CD4-positive, alpha-beta T cell (primary cell): Measurements from ENCODE around the gene SH3RF3. TPM values are rescaled to one million over a fixed set of nuclear protein-coding genes. Genes with fewer than 3 reads are reported as not detected.

Experiments used
- ATAC-seq: fragments of 200-7000 bp; cut with Tn5 transposase; one replicate; pipeline ENCODE4 v1.10.0; 2022; ENCODE audit warnings: mild to moderate bottlenecking; ENCODE audit not compliant: poor library complexity
- CTCF ChIA-PET: fragments of 350-600 bp; sonication (Branson Sonifier 250); formaldehyde crosslinking; loops from one replicate; lab custom pipeline; 2021; ENCODE audit warnings: antibody characterized with exemption, inconsistent platforms; lab: Charles Lee
- POLR2A ChIA-PET: fragments of 350-600 bp; sonication (Branson Sonifier 250); formaldehyde crosslinking; loops from one replicate; lab custom pipeline; 2021; ENCODE audit warnings: antibody characterized with exemption, inconsistent platforms; lab: Charles Lee
- DNase-seq, 14 experiments: peaks; one replicate each; pipeline ENCODE4 v3.0.0-alpha.2; 2013 to 2020; ENCODE audit warnings: mixed read lengths in 2 of 14
- H3K27ac ChIP-seq, 2 donors: one replicate each; pipeline versions ENCODE4 v1.5.1 to v1.7.0; 2013; ENCODE audit warnings: low read length in 2 of 2, low read depth in 1 of 2, mild to moderate bottlenecking in 1 of 2
- H3K27me3 ChIP-seq, 2 experiments: 1 replicate in 1 of 2; 2 replicates in 1 of 2; pipeline versions ENCODE4 v1.6.1 to v1.7.0; 2013; ENCODE audit warnings: low read length in 2 of 2, control low read depth in 1 of 2, mild to moderate bottlenecking in 1 of 2, moderate library complexity in 1 of 2; ENCODE audit not compliant: insufficient read depth in 2 of 2, control insufficient read depth in 1 of 2
- H3K36me3 ChIP-seq: one replicate; pipeline ENCODE4 v1.6.1; 2013; ENCODE audit warnings: low read length, control low read depth; ENCODE audit not compliant: insufficient read depth
- H3K4me1 ChIP-seq: one replicate; pipeline ENCODE4 v1.6.1; 2013; ENCODE audit warnings: low read length, control low read depth; ENCODE audit not compliant: insufficient read depth
- H3K4me3 ChIP-seq: one replicate; pipeline ENCODE4 v1.5.1; 2013; ENCODE audit warnings: mild to moderate bottlenecking, low read length, moderate library complexity
- H3K9me3 ChIP-seq, 2 experiments: 1 replicate in 1 of 2; 2 replicates in 1 of 2; pipeline versions ENCODE4 v1.6.1 to v1.7.0; 2013; ENCODE audit warnings: low read length in 2 of 2, mild to moderate bottlenecking in 2 of 2, control low read depth in 1 of 2, moderate library complexity in 1 of 2; ENCODE audit not compliant: control insufficient read depth in 1 of 2, insufficient read depth in 1 of 2
- H3K27ac Mint-ChIP-seq: one replicate; pipeline ENCODE4 v1.8.0; 2020; ENCODE audit warnings: mixed read lengths
- H3K27me3 Mint-ChIP-seq: one replicate; pipeline ENCODE4 v1.8.0; 2021; ENCODE audit warnings: mixed read lengths
- H3K36me3 Mint-ChIP-seq: one replicate; pipeline ENCODE4 v1.8.0; 2021; ENCODE audit warnings: low read depth, mixed read lengths
- H3K4me1 Mint-ChIP-seq: one replicate; pipeline ENCODE4 v1.8.0; 2021; ENCODE audit warnings: low read depth, mixed read lengths
- H3K4me3 Mint-ChIP-seq: one replicate; pipeline ENCODE4 v1.8.0; 2020; ENCODE audit warnings: mild to moderate bottlenecking, mixed read lengths
- H3K9me3 Mint-ChIP-seq: one replicate; pipeline ENCODE4 v1.8.0; 2020; ENCODE audit warnings: mixed read lengths
- intact Hi-C, 2 experiments: fragments of 100-400 bp; cut with DNase I in 1 of 2; cut with micrococcal nuclease in 1 of 2; formaldehyde crosslinking; loops; one replicate each; pipeline versions ENCODE4 v1.15.1 to v1.9.0; 2023 to 2025; cut with DNase I, micrococcal nuclease
- total RNA-seq, 174 experiments: library from RNA in 2 of 174; stranded (reverse) in 2 of 174; gene quantifications; one replicate each; pipeline ENCODE4 v1.2.3 and lab custom pipeline; 2021 to 2026
- TF ChIP-seq, protein P1 (sequence below): fragments of 200-600 bp; IDR thresholded peaks from one replicate; pipeline ENCODE4 v1.8.0; 2022; ENCODE audit warnings: antibody characterized with exemption, mild to moderate bottlenecking

Gene SH3RF3
- total RNA-seq, 2 experiments from 2014 or later: 5.2 to 5.9 TPM

- ATAC-seq (no peak), DNase-seq (no peak)
- Mint-ChIP-seq H3K27ac (no peak overlapping the region), H3K4me1 (no peaks in the 10 kb centered on the region), H3K4me3 (no peak overlapping the region), H3K9me3 (no peaks in the 10 kb centered on the region), H3K27me3 (no peaks in the 10 kb centered on the region), H3K36me3 (peaks cover 4% of the 10 kb centered on the region)
- ChIA-PET POLR2A (no interaction called here), CTCF (no interaction called here)
- Histone ChIP-seq H3K27ac (no peak overlapping the region), H3K9me3 (no peaks in the 10 kb centered on the region), H3K27me3 (no peaks in the 10 kb centered on the region), H3K36me3 (no peaks in the 10 kb centered on the region), H3K4me1 (no peaks in the 10 kb centered on the region), H3K4me3 (no peak overlapping the region)
- intact Hi-C loops: no loop called here
- TF ChIP-seq, protein P1, sequence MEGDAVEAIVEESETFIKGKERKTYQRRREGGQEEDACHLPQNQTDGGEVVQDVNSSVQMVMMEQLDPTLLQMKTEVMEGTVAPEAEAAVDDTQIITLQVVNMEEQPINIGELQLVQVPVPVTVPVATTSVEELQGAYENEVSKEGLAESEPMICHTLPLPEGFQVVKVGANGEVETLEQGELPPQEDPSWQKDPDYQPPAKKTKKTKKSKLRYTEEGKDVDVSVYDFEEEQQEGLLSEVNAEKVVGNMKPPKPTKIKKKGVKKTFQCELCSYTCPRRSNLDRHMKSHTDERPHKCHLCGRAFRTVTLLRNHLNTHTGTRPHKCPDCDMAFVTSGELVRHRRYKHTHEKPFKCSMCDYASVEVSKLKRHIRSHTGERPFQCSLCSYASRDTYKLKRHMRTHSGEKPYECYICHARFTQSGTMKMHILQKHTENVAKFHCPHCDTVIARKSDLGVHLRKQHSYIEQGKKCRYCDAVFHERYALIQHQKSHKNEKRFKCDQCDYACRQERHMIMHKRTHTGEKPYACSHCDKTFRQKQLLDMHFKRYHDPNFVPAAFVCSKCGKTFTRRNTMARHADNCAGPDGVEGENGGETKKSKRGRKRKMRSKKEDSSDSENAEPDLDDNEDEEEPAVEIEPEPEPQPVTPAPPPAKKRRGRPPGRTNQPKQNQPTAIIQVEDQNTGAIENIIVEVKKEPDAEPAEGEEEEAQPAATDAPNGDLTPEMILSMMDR: no peak
These were observed 288.8 kb downstream of the SH3RF3 start for GRCh38 chr2:109417701-109418335.

DNA sequence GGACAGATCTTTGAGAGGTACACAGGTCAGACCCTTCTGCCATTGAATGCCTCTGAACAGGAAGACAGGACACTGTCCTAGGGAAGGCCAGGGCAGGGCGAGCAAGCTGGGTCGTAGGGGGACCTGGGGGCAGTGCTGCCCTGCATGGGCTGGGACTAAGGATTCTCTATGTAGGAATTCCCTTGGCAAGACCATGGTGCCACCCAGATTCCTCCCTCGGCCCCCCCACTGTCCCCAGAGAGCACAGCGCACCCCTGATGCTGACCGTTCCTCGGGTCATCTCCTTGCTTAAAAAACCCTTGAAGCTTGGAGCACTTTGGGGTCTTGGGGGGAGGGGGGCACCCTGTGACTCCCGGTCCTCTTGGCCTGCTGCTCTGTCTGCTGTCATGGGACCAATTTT, 289.7 kb downstream of the SH3RF3 start:
- no peaks in the 10 kb centered on the region for H3K27me3 ChIP-seq
- CTCF ChIA-PET: no interaction called here
- Mint-ChIP-seq H3K4me1 (no peaks in the 10 kb centered on the region), H3K4me3 (no peak overlapping the region), H3K27me3 (no peaks in the 10 kb centered on the region), H3K9me3 (no peaks in the 10 kb centered on the region), H3K36me3 (peaks cover 7% of the 10 kb centered on the region), H3K27ac (no peak overlapping the region)
- TF ChIP-seq, protein P1: no peak
- no peaks in the 10 kb centered on the region for H3K4me1 ChIP-seq
- H3K9me3 ChIP-seq: no peaks in the 10 kb centered on the region
- no peak for ATAC-seq
- no peak overlapping the region for H3K27ac ChIP-seq
- no peak for DNase-seq
- no peaks in the 10 kb centered on the region for H3K36me3 ChIP-seq
- H3K4me3 ChIP-seq: no peak overlapping the region
- POLR2A ChIA-PET: interaction anchor here (0.6 kb wide), 1 partner anchor 188 kb away, joined by 3 read pairs; no protein-coding TSS in a partner anchor
- intact Hi-C loops: no loop called here

DNA sequence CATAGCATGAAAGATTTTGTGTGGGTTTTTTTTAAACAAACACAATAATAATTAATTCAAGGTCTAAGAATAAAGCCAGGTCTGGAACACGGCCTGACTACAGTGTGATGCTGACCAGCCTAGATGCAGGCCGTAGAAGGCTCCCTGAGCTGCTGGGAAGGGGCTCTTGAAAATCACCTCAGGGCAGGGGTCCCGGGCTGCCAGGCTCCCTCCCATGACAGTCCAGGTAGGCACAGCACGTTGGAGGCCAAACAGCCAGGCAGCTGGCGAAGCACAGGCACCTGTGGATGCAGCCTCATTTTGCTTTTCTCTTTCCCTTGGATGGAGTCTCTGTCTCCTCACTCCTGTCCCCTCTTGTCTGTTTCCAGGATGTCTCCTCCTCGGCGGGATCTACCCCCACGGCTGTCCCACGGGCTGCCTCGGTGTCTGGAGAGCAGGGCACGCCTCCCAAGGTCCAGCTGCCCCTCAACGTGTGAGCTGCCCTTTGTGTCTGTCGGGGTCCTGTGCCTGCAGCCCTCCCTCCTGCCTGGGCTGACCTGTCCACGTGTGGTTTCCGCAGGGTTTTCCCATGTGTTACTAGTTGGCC, 290.3 kb downstream of the SH3RF3 start:
- ChIA-PET POLR2A (interaction anchor here (0.6 kb wide), 1 partner anchor 188 kb away, joined by 3 read pairs; no protein-coding TSS in a partner anchor), CTCF (no interaction called here)
- peaks cover 8% of the 10 kb centered on the region for H3K36me3 Mint-ChIP-seq
- no peaks in the 10 kb centered on the region for H3K9me3 ChIP-seq
- no peak overlapping the region for H3K27ac Mint-ChIP-seq
- no peaks in the 10 kb centered on the region for H3K27me3 Mint-ChIP-seq
- intact Hi-C loops: no loop called here
- no peak for DNase-seq
- H3K4me1 ChIP-seq: no peaks in the 10 kb centered on the region
- no peak overlapping the region for H3K4me3 ChIP-seq
- H3K4me3 Mint-ChIP-seq: no peak overlapping the region
- H3K4me1 Mint-ChIP-seq: no peaks in the 10 kb centered on the region
- H3K27ac ChIP-seq: no peak overlapping the region
- no peak for ATAC-seq
- TF ChIP-seq, protein P1: no peak
- H3K9me3 Mint-ChIP-seq: no peaks in the 10 kb centered on the region
- no peaks in the 10 kb centered on the region for H3K36me3 ChIP-seq
- H3K27me3 ChIP-seq: no peaks in the 10 kb centered on the region
